HepG2 (cell line): Measurements from ENCODE around the gene XPO5. TPM values are rescaled to one million over a fixed set of nuclear protein-coding genes. Genes with fewer than 3 reads are reported as not detected.

Experiments
- CREB1 ChIP-seq, 2 experiments: fragments of 450-650 bp in 1 of 2; IDR thresholded peaks; 2 replicates each; pipeline ENCODE4 v1.6.1; 2016 to 2017; ENCODE audit warnings: control low read depth in 1 of 2, mild to moderate bottlenecking in 1 of 2, missing compliant biosample characterization in 1 of 2, missing genetic modification characterization in 1 of 2
- DNMT3B ChIP-seq: conservative IDR thresholded peaks from 2 replicates; pipeline ENCODE4 v1.6.1; 2016; ENCODE audit warnings: missing biosample characterization, control low read depth
- HMG20A ChIP-seq: IDR thresholded peaks from 2 replicates; pipeline ENCODE4 v1.6.1; 2016; ENCODE audit warnings: borderline replicate concordance
- KLF12 ChIP-seq: sonication (generic); formaldehyde crosslinking; IDR thresholded peaks from 2 replicates; pipeline ENCODE4 v1.4.0; 2020; ENCODE audit warnings: missing genetic modification reagents, borderline replicate concordance
- POLR2G ChIP-seq: fragments of 200-400 bp; formaldehyde crosslinking; IDR thresholded peaks from 2 replicates; pipeline ENCODE4 v1.6.1; 2018; ENCODE audit warnings: mild to moderate bottlenecking, low read depth, low read length, moderate library complexity
- RFX5 ChIP-seq: IDR thresholded peaks from 2 replicates; pipeline ENCODE4 v1.6.1; 2011; ENCODE audit warnings: low read depth, low read length, improper control_type of control experiment
- STAT5B ChIP-seq: sonication (generic); formaldehyde crosslinking; IDR thresholded peaks from 2 replicates; pipeline ENCODE4 v1.4.0; 2020; ENCODE audit warnings: missing genetic modification reagents
- THYN1 ChIP-seq: sonication (generic); formaldehyde crosslinking; IDR thresholded peaks from 2 replicates; pipeline ENCODE4 v1.8.1; 2023; ENCODE audit warnings: low read depth, mild to moderate bottlenecking, moderate library complexity, missing genetic modification reagents, borderline replicate concordance
- XRCC5 ChIP-seq: fragments of 200-400 bp; formaldehyde crosslinking; optimal IDR thresholded peaks from 2 replicates; pipeline ENCODE3; 2017; ENCODE audit warnings: mild to moderate bottlenecking, low read length
- ZFP91 ChIP-seq: sonication (generic); formaldehyde crosslinking; IDR thresholded peaks from 2 replicates; pipeline ENCODE4 v1.9.0; 2022; ENCODE audit warnings: missing genetic modification reagents, mild to moderate bottlenecking, borderline replicate concordance
- ZFX ChIP-seq: sonication (generic); formaldehyde crosslinking; IDR thresholded peaks from 2 replicates; pipeline ENCODE4 v1.4.0; 2020; ENCODE audit warnings: mild to moderate bottlenecking, low read depth, missing genetic modification reagents, moderate library complexity
- ZFY ChIP-seq: sonication (generic); formaldehyde crosslinking; IDR thresholded peaks from 2 replicates; pipeline ENCODE4 v1.4.0; 2020; ENCODE audit warnings: missing genetic modification reagents
- ZNF260 ChIP-seq: sonication (generic); formaldehyde crosslinking; IDR thresholded peaks from 2 replicates; pipeline ENCODE4 v1.4.0; 2020; ENCODE audit warnings: missing genetic modification reagents, low read depth, mild to moderate bottlenecking, borderline replicate concordance
- ZNF3 ChIP-seq: IDR thresholded peaks from 2 replicates; pipeline ENCODE4 v1.7.0; 2017; ENCODE audit warnings: inconsistent platforms
- ZNF550 ChIP-seq: sonication (generic); formaldehyde crosslinking; IDR thresholded peaks from 2 replicates; pipeline ENCODE4 v1.4.0; 2020; ENCODE audit warnings: mild to moderate bottlenecking, missing genetic modification reagents, borderline replicate concordance
- ZNF577 ChIP-seq: sonication (generic); formaldehyde crosslinking; IDR thresholded peaks from 2 replicates; pipeline ENCODE4 v1.4.0; 2020; ENCODE audit warnings: mild to moderate bottlenecking, low read depth, missing genetic modification reagents, borderline replicate concordance
- ZNF589 ChIP-seq: sonication (generic); formaldehyde crosslinking; conservative IDR thresholded peaks from 2 replicates; pipeline ENCODE4 v1.8.0; 2022; ENCODE audit warnings: mild to moderate bottlenecking, moderate library complexity, missing genetic modification reagents
- ZNF687 ChIP-seq: sonication (generic); formaldehyde crosslinking; IDR thresholded peaks from 2 replicates; pipeline ENCODE4 v1.5.1; 2020; ENCODE audit warnings: mild to moderate bottlenecking, missing genetic modification reagents, moderate library complexity
- ZNF781 ChIP-seq: sonication (generic); formaldehyde crosslinking; IDR thresholded peaks from 2 replicates; pipeline ENCODE4 v1.5.1; 2020; ENCODE audit warnings: borderline replicate concordance, mild to moderate bottlenecking, missing genetic modification reagents; ENCODE audit errors: not compliant biosample characterization
- ZNF879 ChIP-seq: sonication (generic); formaldehyde crosslinking; IDR thresholded peaks from 2 replicates; pipeline ENCODE4 v1.8.1; 2023; ENCODE audit warnings: missing genetic modification reagents
- ZNF883 ChIP-seq: sonication (generic); formaldehyde crosslinking; IDR thresholded peaks from 2 replicates; pipeline ENCODE4 v1.5.1; 2020; ENCODE audit warnings: mild to moderate bottlenecking, missing genetic modification reagents; ENCODE audit errors: not compliant biosample characterization
- ZZZ3 ChIP-seq: sonication (generic); formaldehyde crosslinking; IDR thresholded peaks from 2 replicates; pipeline ENCODE4 v1.4.0; 2020; ENCODE audit warnings: missing genetic modification reagents, mild to moderate bottlenecking, borderline replicate concordance
- polyA plus RNA-seq, 8 experiments: library from polyadenylated mRNA; depleted of rRNA in 3 of 8; stranded (reverse) in 7 of 8; unstranded in 1 of 8; fragments of >200 nt; fragmentation: Illumina TruSeq in 4 of 8; extraction: Trizol in 4 of 8; gene quantifications; 2 replicates each; pipeline versions ENCODE4 v1.2.1 to v1.2.3, GENCODE V29; 2011 to 2016; ENCODE audit warnings: low read depth in 4 of 8, missing spikeins in 1 of 8, mixed read lengths in 1 of 8; ENCODE audit not compliant: insufficient read depth in 1 of 8
- total RNA-seq, 5 experiments: library from RNA; depleted of rRNA; stranded (reverse); fragments of >200 nt; fragmentation: Illumina TruSeq; extraction: Trizol; gene quantifications; 2 replicates each; pipeline ENCODE4 v1.2.3, GENCODE V29; 2016; ENCODE audit warnings: low read depth in 1 of 5

Gene XPO5
- total and polyA plus RNA-seq, 2 of the 13 experiments (the other 11 are each of a cell fraction or from before 2014, with no cell fraction given), result 52.2 to 68.0 TPM

GRCh38 chr6:43477235-43478007 lies 98.4 kb downstream of the XPO5 start, which contains the start of gene TJAP1 (continued):
- 0 out of 2 replicates have a peak, but pooled peaks have one; percentile 29 for TF ChIP-seq ZNF260 (CRISPR knock-in tag)
- TF ChIP-seq ZNF3, result no peak
- no peak for TF ChIP-seq STAT5B (CRISPR knock-in tag)
- TF ChIP-seq KLF12, result no peak
- no peak for TF ChIP-seq ZNF550 (CRISPR knock-in tag)
- peak; percentile 92 for TF ChIP-seq DNMT3B (CRISPR knock-in tag)
- TF ChIP-seq CREB1 (IDR thresholded peaks at IDR 0.05), result peak; percentile 84
- TF ChIP-seq CREB1 (CRISPR knock-in tag; IDR thresholded peaks at IDR 0.05), result peak; percentile 95
- no peak for TF ChIP-seq THYN1 (CRISPR knock-in tag)
- TF ChIP-seq POLR2G, result peak; percentile 96
- TF ChIP-seq ZFX (CRISPR knock-in tag), result peak; percentile 95
- peak; percentile 76 for TF ChIP-seq ZNF781 (CRISPR knock-in tag)
- TF ChIP-seq HMG20A, result no peak
- 0 out of 2 replicates have a peak, but pooled peaks have one; percentile 76 for TF ChIP-seq ZNF577 (CRISPR knock-in tag)
- TF ChIP-seq ZFP91 (CRISPR knock-in tag), result peak; percentile 77
- peak; percentile 71; the same call in 1 of the 2 replicates for TF ChIP-seq ZNF589 (CRISPR knock-in tag)
- TF ChIP-seq XRCC5, result no peak
- TF ChIP-seq ZNF879 (CRISPR knock-in tag), result 0 out of 2 replicates have a peak, but pooled peaks have one; percentile 56
- TF ChIP-seq ZZZ3, result peak; percentile 92; the same call in 1 of the 2 replicates
- TF ChIP-seq ZNF687 (CRISPR knock-in tag), result peak; percentile 94
- no peak for TF ChIP-seq RFX5
- TF ChIP-seq ZNF883 (CRISPR knock-in tag), result peak; percentile 60
- TF ChIP-seq ZFY (CRISPR knock-in tag), result peak; percentile 80
